22Rv1 (cell line): ENCODE measurements around the gene IER2.

Experiments used
- ZFX ChIP-seq: fragments of 450-650 bp; IDR thresholded peaks from 2 replicates; pipeline ENCODE4 v1.6.1; 2017; ENCODE audit warnings: antibody characterized with exemption, borderline replicate concordance
- TF ChIP-seq, protein P1 (sequence below): fragments of 450-650 bp; IDR thresholded peaks from 2 replicates; pipeline ENCODE4 v1.5.1; 2017; ENCODE audit warnings: mild to moderate bottlenecking

DNA sequence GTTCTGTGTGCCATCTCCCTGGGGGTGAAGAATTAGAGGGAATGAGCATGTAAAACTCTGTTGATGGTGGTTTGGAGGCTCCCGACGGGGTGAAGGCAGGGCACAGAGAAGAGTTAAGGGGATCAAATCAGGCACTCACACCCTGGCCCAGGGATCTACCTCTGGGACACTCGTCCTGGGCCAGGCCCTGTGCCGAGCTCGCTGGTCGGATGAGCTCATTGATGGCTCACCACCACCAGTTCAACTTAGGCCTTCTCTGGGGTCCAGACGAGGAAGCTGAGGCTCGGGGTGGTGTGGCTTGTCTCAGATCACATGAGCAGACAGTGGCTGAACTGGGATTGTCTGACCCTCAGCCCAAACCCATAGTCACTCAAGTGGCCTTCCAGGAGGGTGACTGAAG, 30.6 kb upstream of the IER2 start:
- TF ChIP-seq, protein P1, sequence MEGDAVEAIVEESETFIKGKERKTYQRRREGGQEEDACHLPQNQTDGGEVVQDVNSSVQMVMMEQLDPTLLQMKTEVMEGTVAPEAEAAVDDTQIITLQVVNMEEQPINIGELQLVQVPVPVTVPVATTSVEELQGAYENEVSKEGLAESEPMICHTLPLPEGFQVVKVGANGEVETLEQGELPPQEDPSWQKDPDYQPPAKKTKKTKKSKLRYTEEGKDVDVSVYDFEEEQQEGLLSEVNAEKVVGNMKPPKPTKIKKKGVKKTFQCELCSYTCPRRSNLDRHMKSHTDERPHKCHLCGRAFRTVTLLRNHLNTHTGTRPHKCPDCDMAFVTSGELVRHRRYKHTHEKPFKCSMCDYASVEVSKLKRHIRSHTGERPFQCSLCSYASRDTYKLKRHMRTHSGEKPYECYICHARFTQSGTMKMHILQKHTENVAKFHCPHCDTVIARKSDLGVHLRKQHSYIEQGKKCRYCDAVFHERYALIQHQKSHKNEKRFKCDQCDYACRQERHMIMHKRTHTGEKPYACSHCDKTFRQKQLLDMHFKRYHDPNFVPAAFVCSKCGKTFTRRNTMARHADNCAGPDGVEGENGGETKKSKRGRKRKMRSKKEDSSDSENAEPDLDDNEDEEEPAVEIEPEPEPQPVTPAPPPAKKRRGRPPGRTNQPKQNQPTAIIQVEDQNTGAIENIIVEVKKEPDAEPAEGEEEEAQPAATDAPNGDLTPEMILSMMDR, result no peak
- no peak for TF ChIP-seq ZFX
